Adrenal gland (tissue), 5 donors: ENCODE results near the gene SYNGAP1.

Experiments
- POLR2A ChIP-seq, 2 donors: fragments of 450-650 bp; IDR thresholded peaks; one replicate each; pipeline ENCODE4 v1.6.1; 2017; ENCODE audit warnings: antibody characterized with exemption in 2 of 2, mild to moderate bottlenecking in 2 of 2, moderate library complexity in 1 of 2
- TF ChIP-seq, protein P1 (sequence below), 6 experiments: fragments of 450-650 bp in 4 of 6; fragments of 200-600 bp in 2 of 6; sonication (generic) in 1 of 6; IDR thresholded peaks; 1 replicate in 5 of 6; 2 replicates in 1 of 6; pipeline versions ENCODE4 v1.5.1 to v1.8.0; 2016 to 2021; ENCODE audit warnings: antibody characterized with exemption in 6 of 6, mild to moderate bottlenecking in 2 of 6, moderate library complexity in 1 of 6
- donor health status: DM: no; HTN: no; CAD: no.

DNA sequence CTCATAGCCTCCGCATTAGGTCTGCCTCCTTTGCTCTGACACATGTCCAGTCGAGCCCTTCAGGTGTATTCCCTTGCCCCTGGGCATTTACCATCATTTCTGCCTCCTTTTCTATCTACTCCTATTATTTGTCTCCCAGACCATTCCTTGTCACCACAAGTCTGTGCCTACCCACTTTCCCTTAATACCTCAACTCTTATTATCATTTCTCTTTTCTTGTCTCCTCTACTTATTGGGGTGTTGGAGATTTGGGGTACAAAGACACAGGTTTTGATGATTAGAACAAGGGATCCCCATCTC is 1.4 kb downstream of the SYNGAP1 start:
- TF ChIP-seq POLR2A (IDR thresholded peaks at IDR 0.05): no peak
- TF ChIP-seq, protein P1, sequence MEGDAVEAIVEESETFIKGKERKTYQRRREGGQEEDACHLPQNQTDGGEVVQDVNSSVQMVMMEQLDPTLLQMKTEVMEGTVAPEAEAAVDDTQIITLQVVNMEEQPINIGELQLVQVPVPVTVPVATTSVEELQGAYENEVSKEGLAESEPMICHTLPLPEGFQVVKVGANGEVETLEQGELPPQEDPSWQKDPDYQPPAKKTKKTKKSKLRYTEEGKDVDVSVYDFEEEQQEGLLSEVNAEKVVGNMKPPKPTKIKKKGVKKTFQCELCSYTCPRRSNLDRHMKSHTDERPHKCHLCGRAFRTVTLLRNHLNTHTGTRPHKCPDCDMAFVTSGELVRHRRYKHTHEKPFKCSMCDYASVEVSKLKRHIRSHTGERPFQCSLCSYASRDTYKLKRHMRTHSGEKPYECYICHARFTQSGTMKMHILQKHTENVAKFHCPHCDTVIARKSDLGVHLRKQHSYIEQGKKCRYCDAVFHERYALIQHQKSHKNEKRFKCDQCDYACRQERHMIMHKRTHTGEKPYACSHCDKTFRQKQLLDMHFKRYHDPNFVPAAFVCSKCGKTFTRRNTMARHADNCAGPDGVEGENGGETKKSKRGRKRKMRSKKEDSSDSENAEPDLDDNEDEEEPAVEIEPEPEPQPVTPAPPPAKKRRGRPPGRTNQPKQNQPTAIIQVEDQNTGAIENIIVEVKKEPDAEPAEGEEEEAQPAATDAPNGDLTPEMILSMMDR (IDR thresholded peaks at IDR 0.05): no peak
